ENCODE data around the gene REC8.

Gene REC8

GRCh38 chr14:24132061-24132685 lies 39.7 kb upstream of the REC8 start:
- DNase-seq = no peak
- H3K27me3 ChIP-seq = no peaks in the 10 kb centered on the region
- TF ChIP-seq, protein P1, sequence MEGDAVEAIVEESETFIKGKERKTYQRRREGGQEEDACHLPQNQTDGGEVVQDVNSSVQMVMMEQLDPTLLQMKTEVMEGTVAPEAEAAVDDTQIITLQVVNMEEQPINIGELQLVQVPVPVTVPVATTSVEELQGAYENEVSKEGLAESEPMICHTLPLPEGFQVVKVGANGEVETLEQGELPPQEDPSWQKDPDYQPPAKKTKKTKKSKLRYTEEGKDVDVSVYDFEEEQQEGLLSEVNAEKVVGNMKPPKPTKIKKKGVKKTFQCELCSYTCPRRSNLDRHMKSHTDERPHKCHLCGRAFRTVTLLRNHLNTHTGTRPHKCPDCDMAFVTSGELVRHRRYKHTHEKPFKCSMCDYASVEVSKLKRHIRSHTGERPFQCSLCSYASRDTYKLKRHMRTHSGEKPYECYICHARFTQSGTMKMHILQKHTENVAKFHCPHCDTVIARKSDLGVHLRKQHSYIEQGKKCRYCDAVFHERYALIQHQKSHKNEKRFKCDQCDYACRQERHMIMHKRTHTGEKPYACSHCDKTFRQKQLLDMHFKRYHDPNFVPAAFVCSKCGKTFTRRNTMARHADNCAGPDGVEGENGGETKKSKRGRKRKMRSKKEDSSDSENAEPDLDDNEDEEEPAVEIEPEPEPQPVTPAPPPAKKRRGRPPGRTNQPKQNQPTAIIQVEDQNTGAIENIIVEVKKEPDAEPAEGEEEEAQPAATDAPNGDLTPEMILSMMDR (IDR thresholded peaks at IDR 0.05; ENCODE audit: low read depth, low read length) = no peak
- no peaks in the 10 kb centered on the region for H3K9me3 ChIP-seq
- no peaks in the 10 kb centered on the region for H3K4me1 ChIP-seq
- no peaks in the 10 kb centered on the region; the same call in 1 of the 2 replicates for H3K36me3 ChIP-seq
- H3K4me3 ChIP-seq (ENCODE audit: low read depth, low read length) = no peak overlapping the region

DNA sequence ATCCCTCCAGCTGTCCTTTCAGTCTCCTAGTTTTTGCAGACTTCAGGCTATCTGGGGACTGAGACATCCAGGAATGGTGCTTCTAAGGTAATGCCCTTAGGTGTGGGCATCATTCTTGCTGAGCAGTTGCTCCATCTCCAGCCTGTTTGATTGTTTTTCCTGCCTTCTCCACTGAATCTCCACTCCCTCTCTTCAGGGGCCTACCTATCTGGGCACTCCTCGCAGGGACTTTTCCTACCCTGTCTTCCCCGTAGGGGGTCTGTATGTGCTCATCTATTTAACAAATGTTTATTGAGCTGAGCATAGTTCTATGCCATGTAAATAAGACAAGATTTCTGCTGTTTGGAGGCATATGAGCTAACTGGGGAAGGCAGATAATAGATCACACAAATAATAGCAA lies 38.9 kb upstream of the REC8 start:
- H3K27me3 ChIP-seq = no peaks in the 10 kb centered on the region
- H3K36me3 ChIP-seq = no peaks in the 10 kb centered on the region; the same call in 1 of the 2 replicates
- no peak for DNase-seq
- TF ChIP-seq, protein P1 (IDR thresholded peaks at IDR 0.05; ENCODE audit: low read depth, low read length) = no peak
- no peaks in the 10 kb centered on the region for H3K4me1 ChIP-seq
- no peaks in the 10 kb centered on the region for H3K9me3 ChIP-seq
- no peak overlapping the region for H3K4me3 ChIP-seq (ENCODE audit: low read depth, low read length)

DNA sequence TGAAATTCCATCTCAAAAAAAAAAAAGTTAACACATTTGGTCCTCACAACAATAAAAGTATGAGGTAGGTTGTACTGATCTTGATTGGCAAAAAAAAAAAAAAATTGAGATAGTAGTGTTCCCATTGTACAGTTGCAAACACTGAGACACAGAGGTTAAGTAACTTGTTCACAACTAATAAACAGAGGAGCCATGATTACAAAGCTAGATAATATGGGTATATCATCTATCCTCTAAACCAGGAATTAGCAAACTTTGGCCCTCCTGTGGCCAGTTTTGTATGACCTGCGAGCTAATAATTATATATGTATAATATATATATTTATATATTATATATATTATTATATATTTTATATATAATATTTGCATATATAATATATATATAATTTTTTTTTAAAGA lies 38.1 kb upstream of the REC8 start:
- Histone ChIP-seq H3K36me3 (peaks cover 7% of the 10 kb centered on the region), H3K4me3 (ENCODE audit: low read depth, low read length) (no peak overlapping the region), H3K9me3 (no peaks in the 10 kb centered on the region), H3K27me3 (no peaks in the 10 kb centered on the region), H3K4me1 (no peaks in the 10 kb centered on the region)
- TF ChIP-seq, protein P1 (IDR thresholded peaks at IDR 0.05; ENCODE audit: low read depth, low read length) = no peak
- DNase-seq = no peak

DNA sequence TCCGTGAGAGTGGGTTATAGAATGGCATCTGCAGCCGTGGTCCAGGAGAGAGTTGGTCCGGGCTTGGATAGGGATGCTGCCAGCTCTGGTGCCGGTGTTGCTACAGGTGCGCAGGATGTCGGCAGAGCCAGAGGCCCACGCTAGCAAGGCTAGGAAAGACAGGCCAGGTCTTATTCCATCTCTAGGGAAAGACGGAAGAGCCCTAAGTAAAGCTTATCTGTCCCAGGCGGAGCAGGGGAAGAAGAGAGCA lies 36.4 kb upstream of the REC8 start:
- DNase-seq = no peak
- no peaks in the 10 kb centered on the region for H3K4me1 ChIP-seq
- H3K9me3 ChIP-seq = no peaks in the 10 kb centered on the region
- H3K4me3 ChIP-seq (ENCODE audit: low read depth, low read length) = peak overlapping the region; percentile 80
- no peaks in the 10 kb centered on the region for H3K27me3 ChIP-seq
- H3K36me3 ChIP-seq = peaks cover 16% of the 10 kb centered on the region
- TF ChIP-seq, protein P1 (IDR thresholded peaks at IDR 0.05; ENCODE audit: low read depth, low read length) = no peak

DNA sequence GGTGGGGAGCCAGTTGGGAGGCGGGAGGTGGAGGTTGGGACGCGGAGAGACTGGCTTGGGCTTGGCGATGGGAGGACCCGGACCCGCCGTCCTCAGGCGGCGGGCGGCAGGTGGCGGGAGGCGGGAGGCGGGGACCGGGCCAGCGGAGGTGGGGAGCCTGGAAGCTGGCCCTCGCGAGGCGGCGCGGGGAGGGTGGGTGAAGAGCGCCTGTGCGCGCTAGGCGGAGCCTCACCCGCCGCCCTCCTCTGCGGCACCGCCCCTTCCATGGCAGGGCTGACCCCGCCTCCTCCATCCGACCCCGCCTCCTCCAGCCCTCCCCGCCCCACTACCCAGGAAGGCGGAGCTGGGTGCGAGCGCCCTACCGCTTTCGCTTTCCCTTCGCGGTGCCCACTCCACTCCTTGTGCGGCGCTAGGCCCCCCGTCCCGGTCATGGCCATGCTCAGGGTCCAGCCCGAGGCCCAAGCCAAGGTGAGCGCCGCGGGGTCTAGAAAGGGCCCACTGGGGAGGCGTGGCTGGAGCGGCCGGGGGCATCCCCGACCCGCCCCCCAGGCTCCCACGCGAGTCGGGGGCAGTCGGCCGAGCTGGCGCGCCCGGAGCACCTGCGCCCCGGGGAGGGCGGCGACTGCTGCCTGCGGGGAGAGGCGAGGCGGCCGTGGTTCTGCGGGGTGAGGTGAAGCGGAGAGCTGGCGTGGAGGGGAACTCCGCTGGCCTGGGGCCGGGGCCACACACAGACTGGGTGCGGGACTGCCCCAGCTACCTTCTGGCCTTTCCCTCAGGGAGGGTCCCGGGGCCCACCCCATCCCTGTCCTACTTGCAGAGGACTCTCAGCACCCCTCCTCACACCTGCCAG lies 35.8 kb upstream of the REC8 start, which contains the start of gene PSME1:
PSME1 (plus strand) TSS at position 361 of the 850 bp plus-strand sequence; CDS start at position 430, 69 bp downstream.
- peaks cover 16% of the 10 kb centered on the region for H3K36me3 ChIP-seq
- DNase-seq = peak; percentile 96
- TF ChIP-seq, protein P1 (IDR thresholded peaks at IDR 0.05; ENCODE audit: low read depth, low read length) = no peak
- no peaks in the 10 kb centered on the region for H3K9me3 ChIP-seq
- H3K4me1 ChIP-seq = no peaks in the 10 kb centered on the region
- peak within 1 kb of the TSS; percentile 80 for H3K4me3 ChIP-seq (ENCODE audit: low read depth, low read length)
- H3K27me3 ChIP-seq = no peaks in the 10 kb centered on the region
